GM12878 (cell line): ENCODE results near the gene PROB1. TPM values are rescaled to one million over a fixed set of nuclear protein-coding genes. Genes with fewer than 3 reads are reported as not detected.

ENCODE experiments used
- CHD2 ChIP-seq: IDR thresholded peaks from 2 replicates; pipeline ENCODE4 v1.6.1; 2011; ENCODE audit warnings: low read depth, low read length, improper control_type of control experiment, borderline replicate concordance
- CREM ChIP-seq: IDR thresholded peaks from 2 replicates; pipeline ENCODE4 v1.6.1; 2014; ENCODE audit warnings: antibody characterized with exemption, low read depth
- CUX1 ChIP-seq: IDR thresholded peaks from 2 replicates; pipeline ENCODE4 v1.6.1; 2012; ENCODE audit warnings: improper control_type of control experiment, low read depth, low read length; ENCODE audit not compliant: insufficient replicate concordance
- ELK1 ChIP-seq: IDR thresholded peaks from 2 replicates; pipeline ENCODE4 v1.6.1; 2012; ENCODE audit warnings: low read depth, low read length, improper control_type of control experiment
- ETV6 ChIP-seq, 2 experiments: fragments of 450-650 bp in 1 of 2; IDR thresholded peaks in 1 of 2; conservative IDR thresholded peaks in 1 of 2; 2 replicates each; pipeline ENCODE4 v1.6.1; 2014; ENCODE audit warnings: antibody characterized with exemption in 1 of 2, borderline replicate concordance in 1 of 2, low read depth in 1 of 2, mild to moderate bottlenecking in 1 of 2, moderate library complexity in 1 of 2
- HDAC2 ChIP-seq: fragments of 200-600 bp; sonication (generic); IDR thresholded peaks from 2 replicates; pipeline ENCODE4 v1.6.1; 2017
- NBN ChIP-seq: fragments of 450-650 bp; IDR thresholded peaks from 2 replicates; pipeline ENCODE4 v1.6.1; 2016
- NFYA ChIP-seq: IDR thresholded peaks from 2 replicates; pipeline ENCODE4 v1.6.1; 2011; ENCODE audit warnings: low read depth, mild to moderate bottlenecking, low read length, improper control_type of control experiment, borderline replicate concordance
- PML ChIP-seq: IDR thresholded peaks from 2 replicates; pipeline ENCODE4 v1.6.1; 2012; ENCODE audit warnings: low read length, inconsistent platforms
- PRDM15 ChIP-seq: fragments of 450-650 bp; formaldehyde crosslinking; IDR thresholded peaks from 2 replicates; pipeline ENCODE4 v1.4.0; 2020; ENCODE audit warnings: mild to moderate bottlenecking, moderate library complexity
- SMC3 ChIP-seq: IDR thresholded peaks from 2 replicates; pipeline ENCODE4 v1.6.1; 2011; ENCODE audit warnings: low read length, improper control_type of control experiment, borderline replicate concordance
- SUPT20H ChIP-seq: IDR thresholded peaks from 2 replicates; pipeline ENCODE4 v1.6.1; 2011; ENCODE audit warnings: low read depth, mild to moderate bottlenecking, low read length, moderate library complexity, borderline replicate concordance; ENCODE audit not compliant: control insufficient read depth
- TAF1 ChIP-seq: IDR thresholded peaks from 2 replicates; pipeline ENCODE4 v1.6.1; 2011; ENCODE audit warnings: mild to moderate bottlenecking, low read depth, low read length, borderline replicate concordance
- YBX1 ChIP-seq: fragments of 450-650 bp; IDR thresholded peaks from 2 replicates; pipeline ENCODE4 v1.6.1; 2016; ENCODE audit warnings: antibody characterized with exemption
- ZBTB33 ChIP-seq: fragments of 450-650 bp; IDR thresholded peaks from 2 replicates; pipeline ENCODE4 v1.6.1; 2017; ENCODE audit warnings: mild to moderate bottlenecking
- ZZZ3 ChIP-seq: IDR thresholded peaks from 2 replicates; pipeline ENCODE4 v1.6.1; 2011; ENCODE audit warnings: low read depth; ENCODE audit not compliant: control insufficient read depth, insufficient read length
- polyA plus RNA-seq, 11 experiments: library from polyadenylated mRNA; depleted of rRNA in 4 of 11; unstranded in 6 of 11; stranded (reverse) in 5 of 11; fragments of >200 nt; fragmentation: Nextera tagmentation in 4 of 11; fragmentation: Illumina TruSeq in 1 of 11; extraction: Ambion mirVana in 4 of 11; extraction: Trizol in 1 of 11; gene quantifications; 1 replicate in 1 of 11; 2 replicates in 10 of 11; pipeline versions ENCODE4 v1.2.1 to v1.2.3, GENCODE V29; 2011 to 2016; ENCODE audit warnings: inconsistent platforms in 2 of 11, missing spikeins in 2 of 11, low read depth in 1 of 11
- total RNA-seq, 4 experiments: library from RNA; depleted of rRNA in 3 of 4; stranded (reverse); fragments of >200 nt in 3 of 4; fragmentation: Illumina TruSeq in 1 of 4; extraction: Trizol in 1 of 4; gene quantifications; 2 replicates each; pipeline versions ENCODE4 v1.2.1 to v1.2.3, GENCODE V29; 2013 to 2021

The PROB1 gene
- total and polyA plus RNA-seq, 10 of the 15 experiments (the other 5 are each of a cell fraction or from before 2014, with no cell fraction given) = 0.14 to 8.1 (median 2.9) TPM

GRCh38 chr5:139403787-139404483 lies 9.0 kb upstream of the PROB1 start, which contains the start of gene SPATA24 (continued):
- no peak for TF ChIP-seq PRDM15
- no peak for TF ChIP-seq NFYA
- TF ChIP-seq YBX1 = no peak
- TF ChIP-seq NBN = peak; percentile 85; the same call in 1 of the 2 replicates
- no peak for TF ChIP-seq CUX1
- TF ChIP-seq SMC3 = no peak
- TF ChIP-seq CHD2 = peak; percentile 16; the same call in 1 of the 2 replicates
- no peak for TF ChIP-seq ETV6 (conservative IDR thresholded peaks at IDR 0.05 in 1 of 2, IDR thresholded peaks at IDR 0.05 in 1 of 2; ENCODE audit: borderline replicate concordance in 1 of 2, low read depth in 1 of 2)
- TF ChIP-seq PML = no peak
- TF ChIP-seq HDAC2 = no peak
- TF ChIP-seq ELK1 = no peak
- no peak for TF ChIP-seq SUPT20H
- TF ChIP-seq ZBTB33 = no peak
- TF ChIP-seq TAF1 = peak; percentile 47; the same call in 1 of the 2 replicates
- no peak for TF ChIP-seq ZZZ3
- TF ChIP-seq CREM = peak; percentile 77; the same call in 1 of the 2 replicates
